BLaER1 (cell line): Measurements from ENCODE around the gene ZBTB1.
"Not testable (repeated sequence)": the region's sequence is repeated elsewhere in the genome, so short reads cannot be mapped to it uniquely, and the experiment has no call there.

Source experiments
- H3K27ac ChIP-seq: shearing (Covaris generic); formaldehyde crosslinking; 2 replicates; pipeline ENCODE4 v1.8.1; 2022
- H3K27me3 ChIP-seq: shearing (Covaris generic); formaldehyde crosslinking; 2 replicates; pipeline ENCODE4 v1.8.1; 2022
- H3K36me3 ChIP-seq: shearing (Covaris generic); formaldehyde crosslinking; 2 replicates; pipeline ENCODE4 v1.8.1; 2022
- H3K4me1 ChIP-seq: shearing (Covaris generic); formaldehyde crosslinking; 2 replicates; pipeline ENCODE4 v1.8.1; 2022
- H3K4me2 ChIP-seq: shearing (Covaris generic); formaldehyde crosslinking; 2 replicates; pipeline ENCODE4 v1.8.1; 2022
- H3K4me3 ChIP-seq: shearing (Covaris generic); formaldehyde crosslinking; 2 replicates; pipeline ENCODE4 v1.8.1; 2022
- H3K9ac ChIP-seq: shearing (Covaris generic); formaldehyde crosslinking; 2 replicates; pipeline ENCODE4 v1.8.1; 2022
- H3K9me3 ChIP-seq: shearing (Covaris generic); formaldehyde crosslinking; 2 replicates; pipeline ENCODE4 v1.8.1; 2022
- H4K20me1 ChIP-seq: shearing (Covaris generic); formaldehyde crosslinking; 2 replicates; pipeline ENCODE4 v1.8.1; 2022
- Cebpa-rat ChIP-seq: shearing (Covaris generic); IDR thresholded peaks from 2 replicates; pipeline ENCODE4 v1.8.1; 2022

The ZBTB1 gene

GRCh38 chr14:64506721-64507120, 2.2 kb downstream of the ZBTB1 start:
- Histone ChIP-seq H3K27ac (peak overlapping the region; percentile 39; the same call in 1 of the 2 replicates), H3K36me3 (peaks cover 4% of the 10 kb centered on the region; the same call in 1 of the 2 replicates), H4K20me1 (peaks cover 76% of the 10 kb centered on the region), H3K9me3 (no peaks in the 10 kb centered on the region), H3K27me3 (no peaks in the 10 kb centered on the region), H3K4me3 (peak overlapping the region; percentile 94), H3K9ac (peak overlapping the region; percentile 100), H3K4me1 (peaks cover 69% of the 10 kb centered on the region), H3K4me2 (peak overlapping the region; percentile 94)
- TF ChIP-seq Cebpa-rat = no peak

GRCh38 chr14:64507376-64508156, 3.0 kb downstream of the ZBTB1 start:
- peaks cover 11% of the 10 kb centered on the region; the same call in 1 of the 2 replicates for H3K36me3 ChIP-seq
- H3K4me3 ChIP-seq = no peak overlapping the region; the same call in 1 of the 2 replicates
- H4K20me1 ChIP-seq = peaks cover 76% of the 10 kb centered on the region
- no peaks in the 10 kb centered on the region for H3K9me3 ChIP-seq
- H3K4me2 ChIP-seq = peak overlapping the region; percentile 94
- H3K9ac ChIP-seq = no peak overlapping the region; the same call in 1 of the 2 replicates
- H3K4me1 ChIP-seq = peaks cover 60% of the 10 kb centered on the region
- no peaks in the 10 kb centered on the region for H3K27me3 ChIP-seq
- TF ChIP-seq Cebpa-rat = no peak
- H3K27ac ChIP-seq = no peak overlapping the region

GRCh38 chr14:64508215-64508776, 3.7 kb downstream of the ZBTB1 start:
- Histone ChIP-seq H3K9me3 (no peaks in the 10 kb centered on the region), H3K36me3 (peaks cover 11% of the 10 kb centered on the region; the same call in 1 of the 2 replicates), H3K9ac (no peak overlapping the region), H3K4me3 (no peak overlapping the region), H3K27ac (no peak overlapping the region), H3K4me1 (peaks cover 59% of the 10 kb centered on the region), H3K27me3 (no peaks in the 10 kb centered on the region), H4K20me1 (peaks cover 82% of the 10 kb centered on the region), H3K4me2 (peak overlapping the region; percentile 94)
- TF ChIP-seq Cebpa-rat = no peak

GRCh38 chr14:64509036-64509435, 4.5 kb downstream of the ZBTB1 start:
- H3K27me3 ChIP-seq = no peaks in the 10 kb centered on the region
- peaks cover 89% of the 10 kb centered on the region for H4K20me1 ChIP-seq
- peak overlapping the region; percentile 0; the same call in 1 of the 2 replicates for H3K4me2 ChIP-seq
- H3K4me3 ChIP-seq = no peak overlapping the region
- no peak overlapping the region for H3K9ac ChIP-seq
- no peak overlapping the region for H3K27ac ChIP-seq
- H3K36me3 ChIP-seq = peaks cover 11% of the 10 kb centered on the region; the same call in 1 of the 2 replicates
- no peaks in the 10 kb centered on the region for H3K9me3 ChIP-seq
- peaks cover 59% of the 10 kb centered on the region for H3K4me1 ChIP-seq
- no peak for TF ChIP-seq Cebpa-rat

GRCh38 chr14:64510825-64511671, 6.5 kb downstream of the ZBTB1 start:
- Histone ChIP-seq H3K9ac (no peak overlapping the region), H3K4me3 (no peak overlapping the region), H3K9me3 (no peaks in the 10 kb centered on the region), H3K36me3 (peaks cover 11% of the 10 kb centered on the region; the same call in 1 of the 2 replicates), H3K27me3 (no peaks in the 10 kb centered on the region), H3K4me1 (peaks cover 55% of the 10 kb centered on the region), H4K20me1 (peaks cover 100% of the 10 kb centered on the region), H3K4me2 (peak overlapping the region; percentile 59), H3K27ac (no peak overlapping the region)
- TF ChIP-seq Cebpa-rat = no peak

GRCh38 chr14:64513271-64513670, 8.7 kb downstream of the ZBTB1 start:
- Histone ChIP-seq H4K20me1 (peaks cover 100% of the 10 kb centered on the region), H3K4me1 (peaks cover 32% of the 10 kb centered on the region)
- TF ChIP-seq Cebpa-rat = no peak

GRCh38 chr14:64515053-64515452, 10.5 kb downstream of the ZBTB1 start:
- no peaks in the 10 kb centered on the region for H3K27me3 ChIP-seq
- no peak for TF ChIP-seq Cebpa-rat
- H3K4me1 ChIP-seq = peaks cover 17% of the 10 kb centered on the region
- no peak overlapping the region for H3K9ac ChIP-seq
- H3K4me2 ChIP-seq = no peak overlapping the region
- no peak overlapping the region for H3K27ac ChIP-seq
- H3K36me3 ChIP-seq = peaks cover 17% of the 10 kb centered on the region; the same call in 1 of the 2 replicates
- H3K4me3 ChIP-seq = no peak overlapping the region
- H3K9me3 ChIP-seq = no peaks in the 10 kb centered on the region
- H4K20me1 ChIP-seq = peaks cover 100% of the 10 kb centered on the region

More at GRCh38 chr14:64513271-64513670, 8.7 kb downstream of the ZBTB1 start:
- no peak overlapping the region for H3K9ac ChIP-seq
- no peak overlapping the region for H3K4me3 ChIP-seq
- H3K27me3 ChIP-seq = no peaks in the 10 kb centered on the region
- peaks cover 11% of the 10 kb centered on the region; the same call in 1 of the 2 replicates for H3K36me3 ChIP-seq
- H3K9me3 ChIP-seq = no peaks in the 10 kb centered on the region
- no peak overlapping the region for H3K4me2 ChIP-seq
- H3K27ac ChIP-seq = no peak overlapping the region

GRCh38 chr14:64516969-64517368, 12.4 kb downstream of the ZBTB1 start:
- Histone ChIP-seq H3K4me2 (no peak overlapping the region), H4K20me1 (peaks cover 100% of the 10 kb centered on the region), H3K9me3 (no peaks in the 10 kb centered on the region), H3K36me3 (peaks cover 24% of the 10 kb centered on the region), H3K27ac (no peak overlapping the region), H3K27me3 (no peaks in the 10 kb centered on the region), H3K9ac (no peak overlapping the region), H3K4me1 (no peaks in the 10 kb centered on the region), H3K4me3 (no peak overlapping the region)
- TF ChIP-seq Cebpa-rat = no peak

- not testable (repeated sequence) for H3K27me3 ChIP-seq, H3K27ac ChIP-seq, H3K9ac ChIP-seq, H3K9me3 ChIP-seq, H3K4me2 ChIP-seq, H3K4me1 ChIP-seq, H3K4me3 ChIP-seq
- Histone ChIP-seq H4K20me1 (peaks cover 100% of the 10 kb centered on the region), H3K36me3 (peaks cover 26% of the 10 kb centered on the region)
Measured at GRCh38 chr14:64517667-64518066, 13.1 kb downstream of the ZBTB1 start.
